Activated naive CD8-positive, alpha-beta T cell treated with anti-CD3 and anti-CD28 coated beads for 36 hours (primary cell): ENCODE results near the gene RBM10. TPM values are rescaled to one million over a fixed set of nuclear protein-coding genes. Genes with fewer than 3 reads are reported as not detected.

Experiments
- DNase-seq: peaks from one replicate; pipeline ENCODE4 v3.0.0; 2021
- H3K27ac Mint-ChIP-seq: one replicate; pipeline ENCODE4 v1.8.0; 2022; ENCODE audit warnings: mild to moderate bottlenecking, moderate library complexity, mixed read lengths
- H3K27me3 Mint-ChIP-seq: one replicate; pipeline ENCODE4 v1.8.0; 2022; ENCODE audit warnings: mild to moderate bottlenecking, mixed read lengths
- H3K36me3 Mint-ChIP-seq: one replicate; pipeline ENCODE4 v1.8.0; 2021; ENCODE audit warnings: mild to moderate bottlenecking, mixed read lengths
- H3K4me1 Mint-ChIP-seq: one replicate; pipeline ENCODE4 v1.8.0; 2021; ENCODE audit warnings: mixed read lengths
- H3K4me3 Mint-ChIP-seq: one replicate; pipeline ENCODE4 v1.8.0; 2022; ENCODE audit warnings: mild to moderate bottlenecking, moderate library complexity, mixed read lengths
- H3K9me3 Mint-ChIP-seq: one replicate; pipeline ENCODE4 v1.8.0; 2022; ENCODE audit warnings: mixed read lengths
- total RNA-seq, 2 experiments: library from RNA; stranded (reverse); gene quantifications; one replicate each; pipeline ENCODE4 v1.2.3, GENCODE V29; 2021

Gene RBM10
- total RNA-seq, 2 experiments from 2014 or later: 67.2 to 69.0 TPM

DNA sequence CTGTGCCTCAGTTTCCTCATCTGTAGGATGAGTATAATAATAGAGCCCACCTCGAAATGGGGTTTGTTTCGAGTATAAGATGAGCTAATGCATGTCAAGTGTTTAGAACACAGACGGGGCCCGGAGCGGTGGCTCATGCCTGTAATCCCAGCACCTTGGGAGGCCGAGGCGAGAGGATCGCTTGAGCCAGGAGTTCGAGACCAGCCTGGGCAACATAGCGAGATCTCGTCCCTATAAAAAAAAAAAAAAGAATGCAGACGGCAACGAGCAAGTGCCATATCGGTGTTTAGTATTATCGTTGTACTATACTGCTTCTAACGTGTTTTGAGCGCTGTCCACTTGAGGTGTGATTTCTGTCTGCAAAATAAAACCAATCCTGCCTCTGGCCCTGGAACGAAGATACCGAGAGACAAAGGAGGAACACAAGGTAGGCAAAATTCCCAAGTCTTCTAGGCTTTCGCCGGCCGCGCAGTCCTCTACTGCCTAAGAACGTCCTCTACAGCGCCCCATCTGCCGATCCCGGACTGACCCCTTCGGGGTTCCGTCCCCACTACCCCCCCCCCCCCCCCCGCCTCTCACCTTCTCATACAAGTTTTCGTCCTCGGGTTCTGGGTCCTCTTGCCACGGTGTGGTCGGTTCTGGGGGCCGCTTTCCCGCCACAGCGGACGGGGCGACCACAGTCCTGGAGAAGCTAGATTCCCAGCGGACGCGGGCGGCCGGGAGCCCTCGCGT lies 961 bp upstream of the RBM10 start:
- Mint-ChIP-seq H3K36me3 (peaks cover 47% of the 10 kb centered on the region), H3K9me3 (no peaks in the 10 kb centered on the region), H3K27me3 (no peaks in the 10 kb centered on the region), H3K4me3 (peak overlapping the region; percentile 97), H3K4me1 (peaks cover 19% of the 10 kb centered on the region), H3K27ac (peak overlapping the region; percentile 99)
- DNase-seq: no peak

DNA sequence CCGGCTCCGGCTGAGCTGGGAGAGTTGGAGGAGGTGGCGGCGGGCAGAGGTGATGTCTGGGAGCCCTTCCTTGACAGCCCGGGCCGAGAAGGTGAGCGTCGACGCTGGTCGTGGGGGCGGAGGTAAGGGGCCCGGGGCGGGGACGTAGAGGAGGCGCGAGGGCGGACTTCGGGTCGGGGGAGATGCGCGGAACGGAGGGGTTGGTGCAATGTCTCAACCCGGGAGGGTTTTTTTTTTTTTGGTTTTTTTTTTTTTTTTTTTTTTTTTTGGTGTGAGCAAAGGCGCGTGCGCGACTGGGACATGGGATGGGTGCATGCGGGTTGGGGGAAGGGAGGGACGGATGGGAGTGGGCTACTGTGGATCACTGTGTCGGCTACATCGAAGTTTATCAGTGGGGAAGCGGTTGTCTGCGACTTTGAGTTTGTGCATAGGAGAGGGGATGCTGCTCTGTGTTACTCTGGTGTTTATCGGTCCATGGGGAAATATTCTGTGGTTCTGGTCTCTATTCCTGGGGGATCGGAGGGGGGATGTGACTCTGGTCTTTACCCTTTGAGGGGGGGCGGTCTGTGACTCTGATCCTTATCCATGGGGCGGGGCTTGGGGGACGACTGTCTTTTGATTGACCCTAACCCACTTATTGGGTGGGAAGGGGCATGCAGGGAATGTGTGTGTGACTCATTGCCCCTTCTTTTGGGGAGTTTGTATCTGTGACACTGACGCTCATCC lies 537 bp downstream of the RBM10 start:
- Mint-ChIP-seq H3K4me3 (peak overlapping the region; percentile 97), H3K36me3 (peaks cover 53% of the 10 kb centered on the region), H3K4me1 (peaks cover 19% of the 10 kb centered on the region), H3K27me3 (no peaks in the 10 kb centered on the region), H3K9me3 (no peaks in the 10 kb centered on the region), H3K27ac (peak overlapping the region; percentile 99)
- no peak for DNase-seq

- Mint-ChIP-seq H3K9me3 (no peaks in the 10 kb centered on the region), H3K27ac (peak overlapping the region; percentile 99), H3K4me3 (peak overlapping the region; percentile 97), H3K27me3 (no peaks in the 10 kb centered on the region), H3K36me3 (peaks cover 50% of the 10 kb centered on the region), H3K4me1 (peaks cover 19% of the 10 kb centered on the region)
- no peak for DNase-seq
Measured at GRCh38 chrX:47146121-47146935, 1.3 kb downstream of the RBM10 start.

DNA sequence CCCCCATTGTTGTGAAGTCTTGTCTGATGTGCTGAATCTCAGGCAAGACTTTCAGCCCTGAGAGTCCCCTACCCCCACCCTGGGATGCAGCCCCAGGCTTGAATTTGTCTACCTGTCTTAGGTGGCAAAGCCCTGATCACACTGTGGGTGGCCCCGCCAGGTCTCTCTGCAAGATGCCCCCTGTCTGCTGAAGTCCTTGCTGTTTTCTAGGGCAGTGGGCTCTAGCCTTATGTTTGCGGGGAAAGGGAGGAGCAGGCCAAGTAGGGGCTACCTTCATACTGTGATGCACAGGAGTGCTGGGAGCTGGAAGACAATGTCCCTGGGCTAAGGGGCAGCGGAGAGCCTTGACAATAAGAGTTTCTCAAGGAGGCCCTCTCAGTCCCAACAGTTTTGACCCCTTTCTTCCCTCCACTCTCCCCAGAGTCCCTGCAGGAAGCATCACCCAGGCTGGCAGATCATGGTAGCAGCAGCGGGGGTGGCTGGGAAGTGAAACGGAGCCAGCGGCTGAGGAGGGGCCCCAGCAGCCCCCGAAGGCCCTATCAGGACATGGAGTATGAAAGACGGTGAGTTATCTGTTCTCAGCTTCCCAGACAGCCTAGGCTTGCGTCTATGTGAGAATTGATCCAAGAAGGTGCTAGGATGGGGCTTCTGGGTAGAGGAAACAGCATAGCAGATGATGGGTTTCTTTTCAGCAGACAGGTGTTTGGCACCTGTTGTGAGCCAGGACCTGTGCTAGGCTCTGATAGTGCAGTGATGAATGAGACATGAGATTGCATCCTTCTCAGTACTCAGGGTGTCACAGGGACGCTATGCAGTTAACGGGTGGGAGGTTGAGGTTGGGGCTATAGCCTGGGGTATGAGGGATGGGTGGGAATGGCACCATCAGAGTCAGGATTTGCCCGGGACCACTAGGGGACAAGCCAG lies 2.2 kb downstream of the RBM10 start:
- H3K9me3 Mint-ChIP-seq: no peaks in the 10 kb centered on the region
- no peaks in the 10 kb centered on the region for H3K27me3 Mint-ChIP-seq
- peaks cover 45% of the 10 kb centered on the region for H3K36me3 Mint-ChIP-seq
- no peak for DNase-seq
- H3K4me1 Mint-ChIP-seq: peaks cover 19% of the 10 kb centered on the region
- H3K4me3 Mint-ChIP-seq: peak overlapping the region; percentile 40
- H3K27ac Mint-ChIP-seq: peak overlapping the region; percentile 29

- no peak overlapping the region for H3K27ac Mint-ChIP-seq
- no peaks in the 10 kb centered on the region for H3K9me3 Mint-ChIP-seq
- no peak for DNase-seq
- no peak overlapping the region for H3K4me3 Mint-ChIP-seq
- H3K36me3 Mint-ChIP-seq: peaks cover 36% of the 10 kb centered on the region
- H3K27me3 Mint-ChIP-seq: no peaks in the 10 kb centered on the region
- H3K4me1 Mint-ChIP-seq: peaks cover 12% of the 10 kb centered on the region
Measured at GRCh38 chrX:47148946-47149345, 3.9 kb downstream of the RBM10 start.

DNA sequence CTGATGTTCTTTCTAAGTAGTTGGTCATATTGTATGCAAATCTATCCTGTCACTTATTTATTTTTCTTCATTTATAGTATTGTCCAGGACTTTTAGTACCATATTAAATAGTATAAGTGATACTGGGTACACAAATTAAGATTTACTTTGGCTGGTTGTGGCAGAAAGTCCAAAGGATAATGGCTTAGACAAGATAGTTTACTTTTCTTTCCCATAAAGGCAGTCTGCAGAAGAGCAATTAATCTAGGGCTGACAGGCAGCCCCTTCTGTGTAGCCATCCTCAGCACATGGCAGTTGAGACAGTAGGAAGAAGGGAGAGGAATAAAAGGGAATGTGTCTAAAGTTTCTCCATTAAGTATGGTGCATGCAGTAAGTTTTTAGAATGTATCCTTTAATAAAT lies 6.4 kb downstream of the RBM10 start:
- no peaks in the 10 kb centered on the region for H3K27me3 Mint-ChIP-seq
- no peaks in the 10 kb centered on the region for H3K9me3 Mint-ChIP-seq
- no peak overlapping the region for H3K4me3 Mint-ChIP-seq
- no peak overlapping the region for H3K27ac Mint-ChIP-seq
- peaks cover 31% of the 10 kb centered on the region for H3K36me3 Mint-ChIP-seq
- no peak for DNase-seq
- H3K4me1 Mint-ChIP-seq: peaks cover 12% of the 10 kb centered on the region

- DNase-seq: no peak
- Mint-ChIP-seq H3K27me3 (no peaks in the 10 kb centered on the region), H3K27ac (no peak overlapping the region), H3K9me3 (no peaks in the 10 kb centered on the region), H3K4me3 (no peak overlapping the region), H3K36me3 (peaks cover 29% of the 10 kb centered on the region), H3K4me1 (no peaks in the 10 kb centered on the region)
Measured at GRCh38 chrX:47156611-47157520, 11.8 kb downstream of the RBM10 start.

- Mint-ChIP-seq H3K36me3 (peaks cover 37% of the 10 kb centered on the region), H3K9me3 (no peaks in the 10 kb centered on the region), H3K4me3 (no peak overlapping the region), H3K4me1 (no peaks in the 10 kb centered on the region), H3K27me3 (no peaks in the 10 kb centered on the region), H3K27ac (no peak overlapping the region)
- DNase-seq: no peak
Measured at GRCh38 chrX:47158131-47158530, 13.1 kb downstream of the RBM10 start.

GRCh38 chrX:47158781-47159180 lies 13.8 kb downstream of the RBM10 start:
- no peak overlapping the region for H3K27ac Mint-ChIP-seq
- no peaks in the 10 kb centered on the region for H3K4me1 Mint-ChIP-seq
- H3K4me3 Mint-ChIP-seq: no peak overlapping the region
- H3K36me3 Mint-ChIP-seq: peaks cover 35% of the 10 kb centered on the region
- no peaks in the 10 kb centered on the region for H3K9me3 Mint-ChIP-seq
- no peaks in the 10 kb centered on the region for H3K27me3 Mint-ChIP-seq
- no peak for DNase-seq

DNA sequence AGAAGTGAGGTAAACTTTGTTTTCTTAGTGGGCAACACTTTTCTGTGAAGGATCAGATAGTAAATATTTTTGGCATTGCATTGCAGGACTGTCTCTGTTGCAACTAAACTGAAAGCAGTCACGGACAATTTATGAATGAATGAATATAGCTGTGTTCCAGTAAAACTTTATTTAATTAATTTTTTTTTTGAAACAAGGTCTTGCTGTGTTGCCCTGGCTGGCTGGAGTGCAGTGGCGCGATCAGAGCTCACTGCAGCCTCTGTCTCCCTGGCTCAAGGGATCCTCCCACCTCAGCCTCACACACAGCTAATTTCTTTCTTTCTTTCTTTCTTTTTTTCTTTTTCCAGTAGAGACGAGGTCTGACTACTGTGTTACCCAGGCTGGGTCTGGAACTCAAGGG lies 15.8 kb downstream of the RBM10 start:
- Mint-ChIP-seq H3K27me3 (no peaks in the 10 kb centered on the region), H3K9me3 (no peaks in the 10 kb centered on the region), H3K4me3 (no peak overlapping the region), H3K27ac (no peak overlapping the region), H3K36me3 (peaks cover 41% of the 10 kb centered on the region), H3K4me1 (no peaks in the 10 kb centered on the region)
- DNase-seq: no peak

DNA sequence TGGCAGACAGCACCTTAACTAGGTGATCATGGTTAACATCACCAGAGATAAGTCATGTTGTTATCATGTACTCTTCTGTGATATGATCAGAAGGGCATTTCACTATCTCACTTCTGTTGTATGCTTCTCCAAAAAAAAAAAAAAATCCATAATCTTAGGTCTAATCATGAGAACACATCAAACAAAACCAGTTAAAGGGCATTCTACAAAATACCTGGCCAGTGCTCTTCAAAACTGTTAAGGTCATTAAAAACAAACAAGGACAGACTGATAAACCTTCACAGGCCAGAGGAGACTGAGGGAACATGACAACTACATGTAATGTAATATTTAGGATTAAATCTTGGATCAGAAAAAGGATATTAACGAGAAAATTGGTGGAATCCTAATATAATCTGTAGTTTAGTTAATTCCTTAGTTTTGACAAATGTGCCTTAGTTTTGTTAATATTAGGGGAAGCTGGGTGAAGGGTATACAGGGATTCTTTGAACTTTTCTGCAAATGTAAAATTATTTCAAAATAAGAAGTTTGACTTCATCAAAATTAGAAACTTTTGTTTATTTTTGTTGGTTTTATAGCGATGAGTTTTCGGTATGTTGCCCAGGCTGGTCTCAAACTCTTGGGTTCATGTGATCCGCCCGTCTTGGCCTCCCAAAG lies 18.0 kb downstream of the RBM10 start:
- Mint-ChIP-seq H3K27ac (no peak overlapping the region), H3K27me3 (no peaks in the 10 kb centered on the region), H3K9me3 (no peaks in the 10 kb centered on the region), H3K4me3 (no peak overlapping the region), H3K36me3 (peaks cover 26% of the 10 kb centered on the region), H3K4me1 (peaks cover 2% of the 10 kb centered on the region)
- DNase-seq: no peak

DNA sequence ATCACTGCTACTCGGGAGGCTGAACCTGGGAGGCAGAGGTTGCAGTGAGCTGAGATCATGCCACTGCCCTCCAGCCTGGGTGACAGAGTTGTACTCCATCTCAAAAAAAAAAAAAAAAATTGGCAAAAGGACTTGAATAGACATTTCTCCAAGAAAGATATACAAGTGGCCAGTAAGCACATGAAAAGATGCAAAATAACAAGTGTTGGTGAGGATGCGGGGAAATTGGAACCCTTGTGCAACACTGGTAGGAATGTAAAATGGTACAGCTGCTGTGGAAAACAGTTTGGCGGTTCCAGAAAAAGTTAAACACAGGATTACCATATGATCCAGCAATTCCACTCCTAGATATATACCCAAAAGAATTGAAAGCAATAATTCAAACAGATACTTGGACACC lies 19.4 kb downstream of the RBM10 start:
- H3K4me3 Mint-ChIP-seq: no peak overlapping the region
- H3K4me1 Mint-ChIP-seq: peaks cover 2% of the 10 kb centered on the region
- H3K36me3 Mint-ChIP-seq: peaks cover 19% of the 10 kb centered on the region
- H3K27me3 Mint-ChIP-seq: no peaks in the 10 kb centered on the region
- H3K9me3 Mint-ChIP-seq: no peaks in the 10 kb centered on the region
- no peak for DNase-seq
- no peak overlapping the region for H3K27ac Mint-ChIP-seq

- no peak for DNase-seq
- Mint-ChIP-seq H3K36me3 (peaks cover 19% of the 10 kb centered on the region), H3K4me1 (peaks cover 2% of the 10 kb centered on the region), H3K4me3 (no peak overlapping the region), H3K9me3 (no peaks in the 10 kb centered on the region), H3K27ac (no peak overlapping the region), H3K27me3 (no peaks in the 10 kb centered on the region)
Measured at GRCh38 chrX:47166126-47166525, 21.1 kb downstream of the RBM10 start.
